ENCODE data around the gene ARHGAP33. TPM values are rescaled to one million over a fixed set of nuclear protein-coding genes. Genes with fewer than 3 reads are reported as not detected.

Gene ARHGAP33
- total and polyA plus RNA-seq, 2 experiments from 2014 or later, result 11.6 to 22.1 TPM

DNA sequence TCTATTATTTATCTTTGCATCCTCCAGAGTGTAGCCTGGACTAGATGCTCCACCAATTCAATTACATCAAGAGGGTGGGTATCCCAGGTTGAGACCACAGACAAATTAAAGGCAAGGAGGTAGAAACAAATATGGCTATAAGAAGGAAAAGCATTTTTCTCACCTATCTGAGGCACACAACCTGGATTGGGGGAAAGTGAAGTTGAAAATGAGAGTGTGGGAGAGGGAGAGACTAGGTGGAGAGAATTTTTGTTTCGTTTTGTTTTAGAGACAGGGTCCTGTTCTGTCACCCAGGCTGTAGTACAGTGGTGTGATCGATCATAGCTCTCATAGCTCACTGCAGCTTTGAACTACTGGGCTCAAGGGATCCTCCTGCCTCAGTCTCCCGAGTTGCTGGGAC, 43.1 kb downstream of the ARHGAP33 start:
- H3K4me3 Mint-ChIP-seq, result no peak overlapping the region
- Histone ChIP-seq H3K79me2 (replicated peaks; ENCODE audit: insufficient read depth) (no peaks in the 10 kb centered on the region), H3K36me3 (ENCODE audit: insufficient read depth) (no peaks in the 10 kb centered on the region), H3K4me2 (no peak overlapping the region), H3K4me1 (ENCODE audit: insufficient read depth) (0 out of 2 replicates have a peak, but pooled peaks cover 4% of the 10 kb centered on the region), H3K27ac (ENCODE audit: low read depth) (no peak overlapping the region), H4K20me1 (replicated peaks; ENCODE audit: insufficient read depth) (no peaks in the 10 kb centered on the region), H3K27me3 (ENCODE audit: insufficient read depth) (no peaks in the 10 kb centered on the region), H3K4me3 (no peak overlapping the region), H3K9me2 (ENCODE audit: insufficient read depth) (no peaks in the 10 kb centered on the region), H3F3A (replicated peaks; ENCODE audit: low read depth) (peaks cover 4% of the 10 kb centered on the region; the same call in 1 of the 2 replicates), H2AFZ (no peak overlapping the region)
- H3K4me1 Mint-ChIP-seq, result peaks cover 9% of the 10 kb centered on the region
- ATAC-seq (no peak), DNase-seq (ENCODE audit: low spot score) (no peak)
- H3K36me3 Mint-ChIP-seq (ENCODE audit: low read depth), result no peaks in the 10 kb centered on the region
- H3K27me3 Mint-ChIP-seq (ENCODE audit: insufficient read depth, low read depth, poor library complexity), result peaks cover 9% of the 10 kb centered on the region
- H3K9me3 Mint-ChIP-seq, result no peaks in the 10 kb centered on the region; the same call in 2 of the 3 replicates
- no peak overlapping the region for H3K27ac Mint-ChIP-seq
- TF ChIP-seq, protein P1, sequence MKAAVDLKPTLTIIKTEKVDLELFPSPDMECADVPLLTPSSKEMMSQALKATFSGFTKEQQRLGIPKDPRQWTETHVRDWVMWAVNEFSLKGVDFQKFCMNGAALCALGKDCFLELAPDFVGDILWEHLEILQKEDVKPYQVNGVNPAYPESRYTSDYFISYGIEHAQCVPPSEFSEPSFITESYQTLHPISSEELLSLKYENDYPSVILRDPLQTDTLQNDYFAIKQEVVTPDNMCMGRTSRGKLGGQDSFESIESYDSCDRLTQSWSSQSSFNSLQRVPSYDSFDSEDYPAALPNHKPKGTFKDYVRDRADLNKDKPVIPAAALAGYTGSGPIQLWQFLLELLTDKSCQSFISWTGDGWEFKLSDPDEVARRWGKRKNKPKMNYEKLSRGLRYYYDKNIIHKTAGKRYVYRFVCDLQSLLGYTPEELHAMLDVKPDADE (IDR thresholded peaks at IDR 0.05), result no peak
- TF ChIP-seq, protein P2, sequence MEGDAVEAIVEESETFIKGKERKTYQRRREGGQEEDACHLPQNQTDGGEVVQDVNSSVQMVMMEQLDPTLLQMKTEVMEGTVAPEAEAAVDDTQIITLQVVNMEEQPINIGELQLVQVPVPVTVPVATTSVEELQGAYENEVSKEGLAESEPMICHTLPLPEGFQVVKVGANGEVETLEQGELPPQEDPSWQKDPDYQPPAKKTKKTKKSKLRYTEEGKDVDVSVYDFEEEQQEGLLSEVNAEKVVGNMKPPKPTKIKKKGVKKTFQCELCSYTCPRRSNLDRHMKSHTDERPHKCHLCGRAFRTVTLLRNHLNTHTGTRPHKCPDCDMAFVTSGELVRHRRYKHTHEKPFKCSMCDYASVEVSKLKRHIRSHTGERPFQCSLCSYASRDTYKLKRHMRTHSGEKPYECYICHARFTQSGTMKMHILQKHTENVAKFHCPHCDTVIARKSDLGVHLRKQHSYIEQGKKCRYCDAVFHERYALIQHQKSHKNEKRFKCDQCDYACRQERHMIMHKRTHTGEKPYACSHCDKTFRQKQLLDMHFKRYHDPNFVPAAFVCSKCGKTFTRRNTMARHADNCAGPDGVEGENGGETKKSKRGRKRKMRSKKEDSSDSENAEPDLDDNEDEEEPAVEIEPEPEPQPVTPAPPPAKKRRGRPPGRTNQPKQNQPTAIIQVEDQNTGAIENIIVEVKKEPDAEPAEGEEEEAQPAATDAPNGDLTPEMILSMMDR (conservative IDR thresholded peaks at IDR 0.05; ENCODE audit: low read depth in 2 of 2), result no peak
- TF ChIP-seq ZNF114 (CRISPR knock-in tag; IDR thresholded peaks at IDR 0.05) (no peak), EZH2phosphoT487 (IDR thresholded peaks at IDR 0.05; ENCODE audit: unreplicated experiment) (no peak)

GRCh38 chr19:35822579-35822978, 47.2 kb downstream of the ARHGAP33 start:
- H3K4me2 ChIP-seq, result no peak overlapping the region
- ATAC-seq (peak; percentile 52; the same call in 2 of the 3 replicates), DNase-seq (ENCODE audit: low spot score) (no peak)
- no peak overlapping the region for H3K27ac Mint-ChIP-seq
- no peaks in the 10 kb centered on the region for H3K9me2 ChIP-seq (ENCODE audit: insufficient read depth)
- no peaks in the 10 kb centered on the region for H3K36me3 Mint-ChIP-seq (ENCODE audit: low read depth)
- H3K27ac ChIP-seq (ENCODE audit: low read depth), result no peak overlapping the region
- H3K79me2 ChIP-seq (replicated peaks; ENCODE audit: insufficient read depth), result no peaks in the 10 kb centered on the region
- H3F3A ChIP-seq (replicated peaks; ENCODE audit: low read depth), result no peaks in the 10 kb centered on the region
- H3K4me1 ChIP-seq (ENCODE audit: insufficient read depth), result no peaks in the 10 kb centered on the region
- no peak overlapping the region for H3K4me3 ChIP-seq
- H3K27me3 Mint-ChIP-seq (ENCODE audit: insufficient read depth, low read depth, poor library complexity), result peaks cover 6% of the 10 kb centered on the region
- peaks cover 4% of the 10 kb centered on the region; the same call in 2 of the 3 replicates for H3K4me1 Mint-ChIP-seq
- no peak overlapping the region for H3K4me3 Mint-ChIP-seq
- H2AFZ ChIP-seq, result peak overlapping the region; percentile 86
- H3K27me3 ChIP-seq (ENCODE audit: insufficient read depth), result no peaks in the 10 kb centered on the region
- H3K9me3 Mint-ChIP-seq, result no peaks in the 10 kb centered on the region
- no peaks in the 10 kb centered on the region for H3K36me3 ChIP-seq (ENCODE audit: insufficient read depth)
- H4K20me1 ChIP-seq (replicated peaks; ENCODE audit: insufficient read depth), result no peaks in the 10 kb centered on the region; the same call in 1 of the 2 replicates
- TF ChIP-seq, protein P1 (IDR thresholded peaks at IDR 0.05), result no peak
- no peak for TF ChIP-seq ZNF114 (CRISPR knock-in tag; IDR thresholded peaks at IDR 0.05)
- no peak for TF ChIP-seq ZNF462 (CRISPR knock-in tag; IDR thresholded peaks at IDR 0.05)
- TF ChIP-seq CREB1 (CRISPR knock-in tag; IDR thresholded peaks at IDR 0.05; ENCODE audit: low read depth), result no peak
- TF ChIP-seq STAT1 (IDR thresholded peaks at IDR 0.05; ENCODE audit: unreplicated experiment), result no peak
- TF ChIP-seq, protein P2 (conservative IDR thresholded peaks at IDR 0.05; ENCODE audit: low read depth in 2 of 2), result no peak
- TF ChIP-seq POLR2AphosphoS5 (IDR thresholded peaks at IDR 0.05; ENCODE audit: low read depth), result no peak
- TF ChIP-seq EZH2phosphoT487 (IDR thresholded peaks at IDR 0.05; ENCODE audit: unreplicated experiment), result no peak

All from GM23338 (cell line).